Posterior vena cava (tissue), 2 donors: ENCODE results near the gene CD99. TPM values are rescaled to one million over a fixed set of nuclear protein-coding genes. Genes with fewer than 3 reads are reported as not detected.
"Not testable (repeated sequence)": the region's sequence is repeated elsewhere in the genome, so short reads cannot be mapped to it uniquely, and the experiment has no call there.

Experiments
- DNase-seq: peaks from one replicate; pipeline ENCODE4 v3.0.0-alpha.2; 2020; ENCODE audit warnings: low spot score
- intact Hi-C, 2 donors: fragments of 100-400 bp; cut with DNase I; formaldehyde crosslinking; loops; one replicate each; pipeline versions ENCODE4 v1.14.1 to v1.14.2; 2022 to 2023
- total RNA-seq, 2 donors: library from RNA; stranded (reverse); fragmentation: NEBNext Ultra II Directional; extraction: Animal tissue kit (Norgen Biotek cat#: 25700); gene quantifications; one replicate each; pipeline ENCODE4 v1.2.1, GENCODE V29; 2021
- donor health status: DM: yes; HTN: yes; CAD: no.
- donor health status: DM: yes; HTN: yes; CAD: no.

Gene CD99
- total RNA-seq, 2 donors from 2014 or later, result 298 to 369 TPM

DNA sequence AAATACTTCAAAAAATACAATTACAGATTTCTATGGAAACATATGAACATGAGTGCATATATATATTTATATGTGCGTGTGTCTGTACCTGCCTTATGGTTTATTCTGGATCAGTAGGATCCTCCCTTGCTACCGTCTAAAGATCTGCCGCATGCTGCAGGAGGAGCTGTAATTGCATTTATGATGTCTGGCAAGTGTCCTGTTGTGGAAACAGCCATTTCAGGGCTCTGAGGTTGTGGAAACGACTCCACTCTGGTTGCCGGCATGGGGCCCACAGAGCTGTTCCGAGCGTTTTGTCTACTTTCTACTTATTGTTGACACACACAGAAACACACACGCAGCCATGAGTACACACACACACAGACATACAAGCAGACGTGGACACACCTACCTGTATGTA is 21.3 kb downstream of the CD99 start:
- intact Hi-C loops, result no loop called here
- no peak for DNase-seq

DNA sequence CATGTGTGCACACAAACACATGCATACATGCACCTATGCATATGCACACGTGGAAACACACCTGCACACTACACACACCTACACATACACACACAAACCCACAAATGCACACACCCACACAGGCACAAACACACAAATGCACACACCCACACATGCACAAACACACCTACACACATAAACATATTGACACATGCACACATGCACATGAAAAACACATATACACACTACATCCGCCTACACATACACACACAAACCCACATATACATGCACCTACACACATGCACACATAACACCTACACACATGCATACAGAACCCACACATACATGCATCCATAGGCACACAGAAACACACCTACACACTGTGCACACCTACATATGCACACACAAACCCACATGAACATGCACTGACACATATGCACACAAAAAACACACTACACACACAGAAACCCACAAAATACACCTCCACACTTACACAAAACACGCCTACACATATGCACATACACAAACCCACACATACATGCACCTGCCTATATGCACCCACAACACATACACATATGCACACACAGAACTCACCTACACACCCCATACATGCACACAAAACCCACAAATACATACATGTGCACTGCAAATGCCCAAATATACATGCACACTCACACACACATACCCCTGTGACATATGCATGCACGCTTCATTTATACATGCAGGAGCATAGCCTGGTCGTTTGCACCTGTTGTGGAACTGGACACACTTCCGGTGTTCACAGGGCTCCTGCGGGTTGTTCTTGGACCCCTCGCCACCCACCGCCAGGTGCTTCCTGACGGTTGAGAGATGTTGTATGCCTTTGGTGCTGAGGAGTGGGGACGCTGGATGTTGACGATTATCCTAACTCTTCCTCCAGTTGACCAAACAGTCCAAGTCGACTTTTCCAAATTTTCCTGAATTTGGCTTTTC is 22.1 kb downstream of the CD99 start:
- intact Hi-C loops, result no loop called here
- DNase-seq, result no peak

DNA sequence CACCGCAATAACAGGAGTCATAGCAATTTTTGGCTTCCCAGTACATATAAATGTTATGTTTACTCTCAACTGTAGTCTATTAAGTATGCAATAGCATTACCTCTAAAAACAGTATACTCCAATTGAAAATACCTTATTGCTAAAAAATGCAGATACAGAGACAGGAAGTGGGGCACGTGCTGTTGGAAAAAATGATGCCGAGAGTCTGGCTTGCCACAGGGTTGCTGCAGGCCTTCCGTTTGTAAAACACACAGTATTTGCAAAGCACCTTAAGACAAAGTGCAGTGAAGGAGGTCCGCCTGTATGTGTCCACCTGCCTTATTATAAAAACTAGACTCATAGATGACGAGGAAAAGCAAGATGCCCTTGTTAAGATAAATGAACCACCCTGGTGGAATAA is 23.5 kb downstream of the CD99 start:
- no peak for DNase-seq
- intact Hi-C loops, result no loop called here

- DNase-seq, result no peak
- intact Hi-C loops, result no loop called here
Observed at GRCh38 chrX:2715066-2715600, 24.0 kb downstream of the CD99 start.

- intact Hi-C loops, result no loop called here
- DNase-seq, result no peak
Observed at GRCh38 chrX:2717312-2717711, 26.2 kb downstream of the CD99 start.

GRCh38 chrX:2718821-2719220 is 27.7 kb downstream of the CD99 start:
- DNase-seq, result no peak
- intact Hi-C loops, result no loop called here

DNA sequence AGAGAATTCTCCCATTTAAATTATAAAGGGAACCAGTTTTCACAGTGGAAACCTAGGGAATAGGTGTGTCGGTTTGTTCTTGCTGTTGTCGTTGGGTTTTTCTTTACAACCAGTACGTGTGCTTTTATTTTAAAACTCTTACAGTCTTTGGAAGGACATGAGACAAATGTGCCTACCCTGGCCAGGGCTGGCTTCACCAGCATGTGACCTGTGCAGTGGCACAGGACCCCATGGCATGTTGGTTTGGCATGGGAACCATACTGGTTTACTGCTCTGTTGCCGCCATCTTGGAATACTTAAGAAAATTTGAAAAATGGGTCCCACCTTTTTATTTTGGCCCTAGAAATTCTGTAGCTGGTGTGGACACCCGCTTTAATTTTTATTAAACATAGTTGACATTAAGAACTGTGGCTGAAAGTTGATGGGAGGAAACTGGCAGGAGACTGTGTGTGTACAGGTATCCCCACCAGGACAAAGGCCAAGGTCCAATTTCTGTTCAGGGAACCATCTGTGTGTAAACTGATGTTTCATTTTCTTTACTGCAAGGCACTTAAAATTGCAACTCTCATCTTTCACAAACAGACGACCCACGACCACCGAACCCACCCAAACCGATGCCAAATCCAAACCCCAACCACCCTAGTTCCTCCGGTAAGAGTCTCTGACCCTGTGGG is 28.8 kb downstream of the CD99 start:
- no peak for DNase-seq
- intact Hi-C loops, result no loop called here

DNA sequence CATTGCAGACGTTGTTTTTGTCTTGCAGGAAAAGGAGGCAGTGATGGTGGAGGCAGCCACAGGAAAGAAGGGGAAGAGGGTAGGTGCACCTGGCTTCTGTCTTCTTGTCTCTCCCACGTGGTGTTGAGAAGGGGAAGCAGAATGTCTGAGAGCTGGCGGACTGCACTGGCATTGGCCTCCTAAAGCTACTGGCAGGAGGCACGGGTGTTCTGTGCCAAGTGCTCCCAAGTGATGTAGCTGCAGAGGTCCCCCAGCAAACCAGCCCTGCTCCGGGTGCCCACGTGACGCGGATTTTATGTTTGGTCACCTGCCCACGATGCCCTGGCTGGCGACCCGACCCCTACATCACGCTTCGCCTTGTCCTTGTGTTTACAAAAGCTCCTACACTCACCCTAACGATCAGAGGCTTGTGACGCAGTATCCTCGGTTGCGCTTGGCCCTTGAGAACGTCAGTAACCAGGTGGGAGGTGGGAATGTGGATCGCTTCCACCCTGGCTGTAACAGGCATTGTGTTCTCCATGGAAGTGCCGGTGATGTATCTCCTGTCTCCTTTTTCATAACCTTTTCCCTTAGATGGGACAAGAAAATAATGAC is 32.3 kb downstream of the CD99 start:
- intact Hi-C loops, result no loop called here

GRCh38 chrX:2727264-2727663 is 36.2 kb downstream of the CD99 start:
- intact Hi-C loops, result loop anchor here in 1 of 2 donors (5.0 kb wide), 1 partner anchor 350 kb away; no protein-coding TSS in a partner anchor
- DNase-seq, result not testable (repeated sequence)

More for the DNA sequence above, 32.3 kb downstream of the CD99 start:
- no peak for DNase-seq

DNA sequence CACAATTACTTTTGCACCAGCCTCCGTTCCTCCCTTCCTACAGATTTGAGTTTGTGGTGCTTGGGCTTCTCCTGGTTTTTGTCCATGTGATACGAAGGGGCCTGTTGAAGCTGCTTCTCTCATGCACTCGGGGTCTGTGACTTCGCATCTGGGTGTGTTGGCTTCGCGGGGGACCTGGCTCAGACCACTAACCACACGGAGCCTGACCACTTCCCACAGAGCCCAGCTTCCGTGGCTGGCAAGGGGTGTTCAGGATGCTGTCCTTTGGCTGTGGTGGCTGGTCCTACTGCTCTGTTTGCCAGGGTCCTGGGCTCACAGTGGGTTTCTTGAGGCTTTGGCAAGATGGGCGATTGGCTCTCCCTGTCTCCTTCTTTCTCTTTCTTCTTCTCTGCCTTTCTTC is 41.0 kb downstream of the CD99 start:
- no peak for DNase-seq
- intact Hi-C loops, result no loop called here

GRCh38 chrX:2732649-2733048 is 41.6 kb downstream of the CD99 start:
- no peak for DNase-seq
- intact Hi-C loops, result no loop called here

- intact Hi-C loops, result no loop called here
- DNase-seq, result no peak
Observed at GRCh38 chrX:2733286-2733685, 42.2 kb downstream of the CD99 start.

DNA sequence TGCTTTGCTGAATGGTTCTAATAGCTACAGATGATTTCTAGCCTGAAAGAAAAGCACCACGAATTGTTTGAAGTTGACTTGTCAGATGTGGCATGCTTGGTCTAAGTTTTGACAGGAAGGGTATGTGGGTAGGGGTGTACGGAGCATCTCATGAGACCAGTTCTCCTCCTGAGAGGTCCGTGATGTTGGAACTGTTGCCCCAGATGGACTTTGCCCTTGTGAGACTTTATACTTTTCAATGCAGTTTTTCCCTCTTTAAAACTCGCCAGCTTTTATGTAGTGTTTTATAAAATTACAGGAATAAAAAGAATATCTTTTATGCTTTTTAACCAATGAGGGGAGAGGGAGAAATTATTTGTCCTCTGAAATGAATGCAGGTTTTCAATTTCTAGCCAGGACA is 44.2 kb downstream of the CD99 start:
- no peak for DNase-seq
- intact Hi-C loops, result no loop called here

DNA sequence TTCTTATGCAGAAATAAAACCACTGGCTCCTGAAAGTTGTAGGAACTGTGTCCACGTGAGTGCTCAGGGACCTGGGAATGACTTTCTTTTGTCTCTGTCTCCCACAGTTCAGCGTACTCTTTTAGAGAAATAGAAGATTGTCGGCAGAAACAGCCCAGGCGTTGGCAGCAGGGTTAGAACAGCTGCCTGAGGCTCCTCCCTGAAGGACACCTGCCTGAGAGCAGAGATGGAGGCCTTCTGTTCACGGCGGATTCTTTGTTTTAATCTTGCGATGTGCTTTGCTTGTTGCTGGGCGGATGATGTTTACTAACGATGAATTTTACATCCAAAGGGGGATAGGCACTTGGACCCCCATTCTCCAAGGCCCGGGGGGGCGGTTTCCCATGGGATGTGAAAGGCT is 49.6 kb downstream of the CD99 start:
- intact Hi-C loops, result no loop called here
- no peak for DNase-seq

DNA sequence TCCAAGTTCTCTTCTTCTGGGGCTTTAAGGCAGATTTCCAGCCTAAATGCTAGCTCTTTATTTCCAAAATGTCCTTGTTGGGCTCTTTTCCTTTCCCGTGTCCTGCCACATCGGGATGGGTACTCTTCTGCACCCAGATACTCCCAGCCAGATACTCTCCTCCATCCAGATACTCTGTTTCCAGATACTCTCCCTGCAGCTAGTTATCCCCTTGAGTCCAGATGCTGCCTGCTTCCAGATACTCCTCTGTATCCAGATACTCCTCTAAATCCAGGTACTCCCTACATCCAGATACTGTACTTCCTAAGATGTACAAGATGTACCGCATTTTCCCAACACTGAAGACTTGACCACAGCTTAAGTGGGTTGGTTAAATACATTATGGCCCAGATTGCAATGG is 50.3 kb downstream of the CD99 start:
- DNase-seq, result no peak
- intact Hi-C loops, result no loop called here

- intact Hi-C loops, DNase-seq: not testable (repeated sequence)
Observed at GRCh38 chrX:2746250-2746649, 55.2 kb downstream of the CD99 start.

GRCh38 chrX:2748171-2748814 is 57.2 kb downstream of the CD99 start:
- intact Hi-C loops, result no loop called here
- no peak for DNase-seq

DNA sequence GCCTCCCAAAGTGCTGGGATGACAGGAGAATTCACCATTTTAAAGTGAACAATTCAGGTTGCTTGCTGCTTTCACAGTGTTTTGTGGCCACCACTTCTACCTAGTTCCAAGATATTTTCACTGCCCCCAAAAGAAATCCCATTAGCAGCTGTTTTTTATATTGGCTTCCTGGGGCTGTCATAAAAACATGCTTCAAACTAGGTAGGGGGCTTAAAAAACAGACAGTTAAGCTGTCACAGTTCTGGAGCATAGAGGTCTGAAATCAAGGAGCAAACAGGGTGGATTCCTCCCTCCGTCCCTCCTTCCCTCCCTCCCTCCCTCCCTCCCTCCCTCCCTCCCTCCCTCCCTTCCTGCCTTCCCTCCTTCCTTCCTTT is 57.7 kb downstream of the CD99 start:
- intact Hi-C loops, result no loop called here
- no peak for DNase-seq

GRCh38 chrX:2751291-2751690 is 60.2 kb downstream of the CD99 start:
- no peak for DNase-seq
- intact Hi-C loops, result no loop called here

DNA sequence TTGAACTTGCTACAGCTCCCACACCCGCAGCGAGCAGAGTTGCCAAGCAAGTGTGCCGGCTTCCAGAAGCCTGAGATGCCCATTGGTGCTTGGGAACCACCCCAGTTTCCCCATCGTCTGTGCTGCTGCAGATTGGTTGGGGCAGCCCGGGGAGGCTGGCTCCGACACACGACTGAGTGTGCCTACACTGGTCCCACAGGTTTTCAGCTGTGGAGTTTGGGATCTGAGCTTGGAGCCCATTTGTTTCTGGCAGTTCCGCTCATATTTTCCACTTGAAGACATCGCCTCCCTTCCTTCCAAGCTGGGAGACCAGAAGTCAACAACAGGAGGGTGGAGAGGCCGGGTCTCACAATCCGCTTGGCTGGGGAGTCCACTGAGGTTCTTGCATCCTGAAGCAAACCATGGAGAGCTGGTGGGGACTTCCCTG is 60.8 kb downstream of the CD99 start, which contains the start of gene XG:
Gene XG (plus strand): TSS at position 167 of the 427 bp plus-strand sequence. CDS start 235 bp downstream, at position 402.
- intact Hi-C loops, DNase-seq: not testable (repeated sequence)
